ENCODE data around the gene IKZF3.
"Not testable (repeated sequence)": the region's sequence is repeated elsewhere in the genome, so short reads cannot be mapped to it uniquely, and the experiment has no call there.

IKZF3 gene

DNA sequence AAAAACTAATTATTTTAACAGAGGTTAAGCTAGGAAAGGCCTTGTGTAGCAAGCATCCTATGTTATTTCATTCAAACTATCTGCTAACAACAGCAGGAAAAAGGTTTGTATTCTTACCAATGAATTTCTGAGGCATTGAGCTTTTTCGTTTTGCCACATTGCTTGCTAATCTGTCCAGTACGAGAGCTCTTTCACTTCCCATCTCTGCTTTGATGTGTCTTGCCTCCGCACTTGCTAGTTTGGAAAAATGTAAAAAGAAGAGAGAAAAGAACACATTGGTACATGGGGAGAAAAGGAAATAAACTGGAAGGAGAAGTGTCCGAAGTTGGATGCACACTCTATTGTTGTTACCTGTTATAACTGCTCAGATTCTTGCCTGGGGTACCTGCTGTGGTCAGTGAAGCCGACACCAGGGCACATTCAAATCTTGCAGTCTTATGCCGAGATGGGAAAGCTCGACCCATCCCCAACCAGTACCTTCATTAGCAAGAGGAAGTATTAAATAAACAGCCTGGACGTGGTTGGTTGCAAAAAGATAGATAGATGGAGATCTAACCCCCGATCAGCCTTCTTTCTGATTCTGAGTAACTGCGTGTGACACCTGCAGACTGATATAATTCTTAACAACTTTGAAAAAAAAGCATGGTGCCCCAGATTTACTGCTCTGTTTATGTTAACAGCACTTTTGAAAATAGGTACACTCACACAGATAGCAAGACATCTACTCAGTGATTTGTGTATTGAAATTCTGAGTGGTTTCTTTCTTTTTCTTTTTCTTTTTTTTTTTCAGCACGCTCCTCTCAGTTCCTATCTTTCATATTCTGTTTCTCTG is 86.4 kb downstream of the IKZF3 start:
- ATAC-seq, result peak; percentile 63

DNA sequence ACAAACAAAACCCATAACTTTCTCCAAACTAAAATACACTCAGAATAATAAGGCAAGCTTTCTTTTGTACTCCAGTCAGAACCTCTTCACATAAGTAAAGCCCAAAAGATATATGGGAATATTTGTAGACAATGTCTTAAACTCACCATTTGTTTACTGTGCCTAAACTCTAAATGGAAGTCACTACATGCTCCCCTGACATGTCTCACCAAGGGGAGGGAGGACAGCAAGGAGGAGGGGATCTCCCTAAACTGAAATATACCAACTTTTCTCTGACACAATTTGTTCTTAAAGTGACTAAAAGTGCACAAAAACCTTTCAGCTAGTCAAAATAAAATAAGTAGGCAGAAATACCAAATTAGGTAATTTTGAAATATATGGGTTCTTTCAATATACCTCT is 87.9 kb downstream of the IKZF3 start:
- peak; percentile 25 for ATAC-seq
- DNase-seq, result no peak

More for the DNA sequence above, 86.4 kb downstream of the IKZF3 start:
- DNase-seq, result no peak

DNA sequence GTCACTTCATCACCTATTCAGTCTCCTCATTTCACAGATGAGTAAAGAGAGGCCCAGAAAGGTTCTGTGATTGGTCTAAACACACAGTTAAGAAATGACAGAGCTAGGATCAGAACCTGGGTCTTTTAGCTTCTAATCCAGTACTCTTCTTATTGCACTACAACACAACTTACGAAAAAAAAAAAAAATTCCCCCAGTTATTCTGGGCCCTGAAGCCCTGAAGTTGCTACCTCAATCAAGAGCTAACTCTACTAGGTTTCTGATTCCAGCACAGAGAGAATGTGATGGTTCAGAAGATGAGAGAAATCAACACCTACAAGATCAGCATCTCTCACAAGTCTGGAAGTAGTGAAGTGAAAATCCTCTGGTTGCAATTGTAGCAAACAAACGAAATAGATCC is 89.1 kb downstream of the IKZF3 start:
- DNase-seq (no peak), ATAC-seq (peak; percentile 6)

- DNase-seq (no peak), ATAC-seq (no peak)
Observed at GRCh38 chr17:39774047-39774446, 90.1 kb downstream of the IKZF3 start.

DNA sequence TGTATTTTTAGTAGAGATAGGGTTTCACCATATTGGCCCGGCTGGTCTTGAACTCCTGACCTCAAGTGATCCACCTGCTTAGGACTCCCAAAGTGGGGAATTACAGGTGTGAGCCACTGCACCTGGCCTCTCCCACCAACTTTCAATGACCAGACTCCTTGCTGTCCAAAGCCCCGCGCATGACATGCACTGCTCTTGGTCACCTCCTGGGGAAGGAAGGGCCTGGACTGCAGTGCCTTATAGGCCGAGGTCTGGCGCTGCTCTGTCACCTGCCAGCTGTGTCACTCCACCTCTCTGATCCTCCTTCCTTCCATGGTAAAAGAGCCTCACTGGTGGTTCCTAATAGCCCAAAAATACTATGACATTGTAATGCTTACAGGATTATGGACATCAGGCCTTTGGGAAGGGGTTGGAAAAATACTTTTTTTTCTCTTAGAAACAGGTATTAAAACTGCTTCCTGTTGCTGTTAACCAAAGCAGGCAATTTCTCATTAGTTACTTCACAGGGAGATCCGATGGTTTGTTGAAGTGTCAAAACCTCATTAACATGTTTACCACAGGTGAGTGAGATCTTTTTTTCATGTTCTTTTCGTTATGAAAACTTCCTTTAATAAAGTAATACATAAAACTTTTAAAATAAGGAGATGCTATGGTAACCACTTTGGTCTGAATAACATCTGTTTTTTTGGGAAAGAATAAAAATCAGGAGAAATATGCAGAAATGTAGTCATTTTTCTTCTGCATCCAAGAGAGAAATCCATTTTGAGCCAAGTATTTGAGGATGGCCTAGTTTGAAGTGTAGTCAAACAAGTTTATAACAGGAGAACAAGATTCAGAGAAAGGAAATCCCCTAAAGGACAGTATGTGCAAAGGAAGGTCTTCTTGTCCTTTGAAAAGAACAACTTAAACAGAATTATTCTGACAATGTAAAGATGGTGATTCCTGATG is 90.9 kb downstream of the IKZF3 start:
- ATAC-seq, result no peak
- no peak for DNase-seq

DNA sequence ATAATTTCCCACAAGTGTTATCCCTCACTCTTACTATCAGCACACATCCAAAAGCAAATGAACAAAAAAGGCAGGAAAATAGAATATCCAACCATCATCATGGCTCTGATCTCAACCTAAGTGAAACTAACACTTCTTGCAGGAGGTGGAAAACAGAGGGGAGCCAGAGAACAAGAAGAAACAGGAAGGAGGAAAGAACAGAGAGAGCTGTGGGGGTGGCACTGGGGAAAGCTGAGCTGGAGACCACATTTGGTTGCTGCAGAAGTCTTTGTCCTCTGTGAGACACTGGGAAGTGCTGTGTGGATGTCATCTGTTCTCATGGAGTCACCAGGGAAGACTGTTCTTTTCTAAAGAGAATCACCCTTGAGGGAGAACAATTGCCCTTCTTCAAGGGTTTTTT is 91.7 kb downstream of the IKZF3 start:
- ATAC-seq (no peak), DNase-seq (no peak)

DNA sequence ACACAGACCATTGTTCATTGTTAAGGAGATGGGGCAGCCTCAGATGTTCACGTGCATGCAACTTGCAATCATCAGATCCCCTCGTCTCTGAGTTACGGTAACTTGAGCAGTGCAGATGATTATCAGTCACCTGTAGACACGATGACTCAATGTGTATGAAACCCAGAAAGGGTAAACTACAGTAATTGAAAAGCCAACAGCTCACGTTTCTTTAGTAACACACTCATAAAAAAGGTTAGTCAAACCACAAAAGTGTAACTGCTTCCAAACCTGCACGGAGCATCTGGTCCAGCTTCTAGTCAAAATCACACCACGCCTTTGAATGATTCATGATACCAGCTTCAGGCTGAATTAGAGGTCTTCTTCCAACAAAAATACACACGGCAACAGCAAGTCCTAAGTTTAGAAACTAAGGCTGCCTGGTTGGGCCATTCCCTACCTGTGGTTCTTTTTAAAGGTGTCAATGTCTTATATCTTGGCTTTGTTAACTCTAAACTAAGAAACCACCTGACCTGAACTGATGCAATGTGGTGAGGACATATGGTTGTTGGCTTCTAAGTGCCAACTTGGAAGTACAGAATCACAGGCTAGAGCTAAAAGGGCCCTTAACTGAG is 94.0 kb downstream of the IKZF3 start:
- DNase-seq, result peak; percentile 52

DNA sequence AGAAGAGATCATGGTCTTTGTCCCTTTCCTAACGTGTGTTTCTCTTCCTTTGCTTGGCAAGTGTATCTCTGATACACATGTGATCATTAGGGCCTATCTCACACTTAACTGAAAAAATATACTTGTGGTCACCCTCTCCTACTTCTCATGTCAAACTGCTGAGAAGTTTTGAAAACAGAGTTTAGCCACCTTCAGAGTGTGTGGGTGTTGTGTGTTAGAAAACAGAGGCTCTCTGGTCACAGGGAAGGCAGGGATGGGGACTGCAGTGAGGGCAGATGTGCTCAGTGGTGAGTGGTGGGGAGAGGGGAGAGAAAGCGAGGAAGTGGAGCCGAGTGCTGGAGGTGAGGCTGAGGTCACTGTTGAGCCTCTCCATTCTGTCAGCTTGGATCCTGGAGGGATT is 97.0 kb downstream of the IKZF3 start:
- no peak for ATAC-seq
- peak; percentile 46 for DNase-seq

More for the DNA sequence above, 94.0 kb downstream of the IKZF3 start:
- ATAC-seq, result peak; percentile 85

GRCh38 chr17:39765766-39766165 is 98.3 kb downstream of the IKZF3 start:
- no peak for ATAC-seq

DNA sequence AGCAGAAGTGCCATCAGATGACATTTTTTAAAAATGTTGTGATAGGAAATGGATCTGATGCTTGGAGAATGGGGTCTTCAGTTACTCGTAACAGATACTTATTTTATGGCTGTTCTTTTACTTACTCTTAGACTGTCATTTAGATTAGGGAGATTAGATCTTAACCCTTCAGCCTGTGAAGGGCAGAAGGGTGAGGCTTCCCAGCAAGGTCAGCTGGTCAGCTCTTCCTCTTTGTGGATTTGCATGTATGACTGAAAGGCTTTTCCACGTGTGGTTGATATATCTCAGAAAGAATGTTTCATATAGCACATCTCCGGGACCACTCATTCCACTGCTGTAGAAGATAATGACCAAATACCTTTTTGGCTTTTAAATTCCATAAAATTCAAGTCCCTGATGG is 98.9 kb downstream of the IKZF3 start:
- DNase-seq (no peak), ATAC-seq (no peak)

More at GRCh38 chr17:39765766-39766165, 98.3 kb downstream of the IKZF3 start:
- DNase-seq, result no peak

DNA sequence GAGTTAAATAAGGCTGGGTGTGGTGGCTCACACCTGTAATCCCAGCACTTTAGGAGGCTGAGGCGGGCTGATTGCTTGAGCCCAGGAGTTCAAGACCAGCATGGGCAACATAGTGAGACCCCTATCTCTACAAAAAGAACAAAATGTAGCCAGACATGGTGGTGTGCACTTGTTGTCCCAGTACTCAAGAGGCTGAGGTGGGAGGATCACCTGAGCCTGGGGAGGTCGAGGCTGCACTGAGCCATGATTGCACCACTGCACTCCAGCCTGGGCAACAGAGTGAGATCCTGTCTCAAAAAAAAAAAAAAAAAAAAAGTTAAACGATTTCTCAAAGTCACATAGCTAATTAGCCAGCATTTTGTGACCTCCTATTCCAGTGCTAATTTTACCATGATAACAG is 99.9 kb downstream of the IKZF3 start:
- DNase-seq, ATAC-seq: not testable (repeated sequence)

- no peak for ATAC-seq
- DNase-seq, result no peak
Observed at GRCh38 chr17:39763051-39763820, 100.9 kb downstream of the IKZF3 start.

- ATAC-seq (peak; percentile 50), DNase-seq (peak; percentile 37)
Observed at GRCh38 chr17:39761861-39762496, 102.1 kb downstream of the IKZF3 start.

DNA sequence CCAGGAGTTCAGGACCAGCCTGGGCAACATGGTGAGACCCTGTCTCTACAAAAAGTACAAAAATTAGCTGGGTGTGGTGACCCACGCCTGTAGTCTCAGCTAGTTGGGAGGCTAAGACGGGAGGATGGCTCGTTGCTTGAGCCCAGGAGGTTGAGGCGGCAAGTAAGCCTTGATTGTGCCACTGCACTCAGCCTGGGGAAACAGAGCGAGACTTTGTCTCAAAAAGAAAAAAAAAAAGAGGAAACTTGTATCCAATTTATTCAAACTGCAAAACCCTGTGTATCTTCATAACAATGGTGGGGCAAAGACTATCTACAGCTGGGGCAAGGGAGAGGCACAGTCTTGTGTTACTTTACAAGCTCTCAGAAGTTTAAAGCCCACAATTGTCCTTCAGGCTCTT is 104.9 kb downstream of the IKZF3 start:
- DNase-seq (peak; percentile 13), ATAC-seq (no peak)

DNA sequence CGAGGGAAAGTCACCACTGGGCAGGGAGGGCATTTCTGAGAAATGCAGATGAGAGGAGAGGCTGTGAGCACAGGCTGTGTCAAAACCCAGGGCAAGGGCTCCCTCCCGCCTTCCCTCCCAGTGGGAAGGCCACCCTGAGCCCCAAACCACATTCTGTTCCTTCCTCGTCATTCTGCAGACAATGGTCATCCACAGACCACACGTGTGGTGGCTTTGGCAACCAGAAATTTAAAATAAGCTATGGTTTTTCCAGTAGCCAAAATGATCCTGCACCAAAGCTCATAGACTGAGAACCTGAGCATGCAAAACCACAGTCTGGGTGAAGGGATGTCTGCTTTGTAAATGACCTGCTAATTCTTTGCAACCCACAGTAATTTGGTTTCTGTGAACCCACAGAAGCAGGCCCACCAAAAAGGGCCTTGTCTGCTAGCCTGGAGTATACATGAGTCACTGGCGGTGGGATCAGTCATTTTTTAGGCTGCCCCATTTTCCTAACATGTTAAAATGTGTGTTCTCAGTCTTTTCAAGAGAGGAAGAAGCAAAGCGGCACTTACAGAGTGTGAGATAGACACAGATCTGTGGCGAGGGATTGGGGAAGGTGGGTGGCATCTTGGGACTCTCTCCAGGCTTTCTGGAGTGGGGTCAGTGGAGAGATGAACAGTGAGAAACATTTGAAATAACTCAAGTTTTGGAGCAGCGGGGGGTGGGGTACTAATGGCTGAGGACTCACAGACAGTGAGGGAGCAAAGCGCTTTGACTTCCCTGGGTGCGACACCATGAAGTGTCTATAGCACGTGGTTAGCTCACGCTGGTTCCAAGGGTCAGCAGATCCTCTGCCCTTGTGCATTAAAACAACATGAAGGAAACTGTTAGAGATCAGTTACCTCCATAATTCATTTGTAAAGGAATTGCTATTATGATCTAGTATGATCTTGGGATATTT is 105.9 kb downstream of the IKZF3 start:
- ATAC-seq, result peak; percentile 46
- peak; percentile 76 for DNase-seq

DNA sequence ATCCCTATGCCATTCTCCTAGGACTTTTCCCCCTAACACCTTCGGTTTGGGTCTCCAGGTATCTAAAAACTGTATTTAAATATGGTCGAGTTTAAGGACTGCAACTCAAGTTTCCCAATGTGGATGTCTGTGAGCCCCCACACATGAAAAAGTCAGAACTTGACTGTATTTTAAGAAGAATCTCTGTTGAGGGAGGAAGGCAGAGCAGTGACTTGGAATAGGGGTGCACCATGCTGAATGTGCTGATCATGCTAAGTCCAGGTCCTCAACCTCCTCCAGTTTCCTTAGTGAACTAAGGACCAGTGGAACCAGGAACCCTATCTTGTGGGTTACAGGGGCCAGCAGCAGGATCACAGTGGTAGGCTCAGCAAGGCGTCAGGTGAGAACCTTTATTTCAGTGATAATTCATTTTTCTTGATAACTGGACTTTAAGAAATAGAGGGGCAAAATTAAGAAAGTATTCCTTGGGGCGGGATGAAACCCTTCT is 106.9 kb downstream of the IKZF3 start:
- DNase-seq (peak; percentile 9), ATAC-seq (no peak)

GRCh38 chr17:39756380-39757079 is 107.6 kb downstream of the IKZF3 start:
- ATAC-seq (no peak), DNase-seq (no peak)

DNA sequence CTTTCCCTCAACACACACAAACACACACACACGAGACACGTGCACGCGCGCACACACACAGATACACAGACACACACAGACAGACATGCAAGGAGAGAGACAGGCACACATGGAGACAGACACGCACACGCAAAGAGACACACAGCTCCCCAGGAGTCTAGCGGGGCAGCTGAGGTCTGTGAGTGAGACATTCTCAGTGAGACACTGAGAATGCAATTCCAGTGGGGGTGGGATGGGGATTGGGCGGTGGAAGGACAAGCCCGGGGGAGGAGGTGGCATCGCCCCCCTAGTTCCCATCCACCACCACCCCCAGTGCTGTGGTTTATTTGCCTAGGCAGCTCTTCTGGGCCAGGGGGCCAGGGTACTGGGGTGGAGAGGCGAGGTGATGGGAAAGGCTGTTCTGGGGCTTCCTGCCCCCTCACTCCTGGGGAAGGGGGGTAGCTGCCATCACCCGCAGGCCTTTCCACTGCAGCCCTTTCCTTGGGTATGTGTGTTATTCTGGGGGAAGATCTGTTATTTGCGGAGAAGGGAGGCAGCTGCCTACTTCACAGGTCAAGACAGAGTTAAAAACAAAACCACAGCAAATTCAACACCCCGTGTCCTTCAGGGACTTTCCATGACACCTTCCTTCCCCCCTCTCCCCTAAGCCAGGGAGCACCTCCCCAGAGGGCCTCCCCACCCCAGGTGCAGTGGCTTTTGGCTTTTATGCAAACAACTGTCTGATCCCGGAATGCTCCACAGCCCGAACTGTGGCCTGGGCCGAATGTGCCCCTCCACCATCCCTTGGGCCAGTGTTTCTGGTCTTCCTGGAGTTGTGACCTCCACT is 108.3 kb downstream of the IKZF3 start:
- ATAC-seq, result peak; percentile 5

More for the DNA sequence above, 108.3 kb downstream of the IKZF3 start:
- peak; percentile 70 for DNase-seq
